Measurements from ENCODE around the gene TMEM106A.
"Not testable (repeated sequence)": the region's sequence is repeated elsewhere in the genome, so short reads cannot be mapped to it uniquely, and the experiment has no call there.

TMEM106A gene

GRCh38 chr17:43211480-43212402, at the start of gene TMEM106A:
Gene TMEM106A, plus strand, starts transcription at chr17:43211875. Its CDS starts 1,167 bp downstream, at chr17:43213042.
- H3K36me3 ChIP-seq (ENCODE audit: insufficient read depth, low read depth, low read length) = peaks cover 4% of the 10 kb centered on the region; the same call in 1 of the 2 replicates
- H3K4me1 ChIP-seq (ENCODE audit: insufficient read depth, low read length) = no peaks in the 10 kb centered on the region
- H3K9me3 ChIP-seq (ENCODE audit: insufficient read depth, low read depth, low read length) = no peaks in the 10 kb centered on the region
- H3K27me3 ChIP-seq (ENCODE audit: insufficient read depth, low read length) = no peaks in the 10 kb centered on the region
- H3K9ac ChIP-seq (ENCODE audit: low read depth, low read length) = peak within 1 kb of the TSS; percentile 84
- peak within 1 kb of the TSS; percentile 22 for H3K27ac ChIP-seq (ENCODE audit: low read length)
- peak within 1 kb of the TSS; percentile 89 for H3K4me3 ChIP-seq (ENCODE audit: low read length)

- not testable (repeated sequence) for H3K9ac ChIP-seq (ENCODE audit: low read depth, low read length); H3K4me1 ChIP-seq (ENCODE audit: insufficient read depth, low read length); H3K36me3 ChIP-seq (ENCODE audit: insufficient read depth, low read depth, low read length); H3K27ac ChIP-seq (ENCODE audit: low read length); H3K27me3 ChIP-seq (ENCODE audit: insufficient read depth, low read length); H3K4me3 ChIP-seq (ENCODE audit: low read length); H3K9me3 ChIP-seq (ENCODE audit: insufficient read depth, low read depth, low read length)
Observed at GRCh38 chr17:43165971-43166370, 45.7 kb upstream of the TMEM106A start.

- Histone ChIP-seq H3K27ac (ENCODE audit: low read length) (no peak overlapping the region), H3K9me3 (ENCODE audit: insufficient read depth, low read depth, low read length) (no peaks in the 10 kb centered on the region), H3K9ac (ENCODE audit: low read depth, low read length) (peak overlapping the region; percentile 87; the same call in 1 of the 2 replicates), H3K4me1 (ENCODE audit: insufficient read depth, low read length) (peaks cover 5% of the 10 kb centered on the region; the same call in 1 of the 2 replicates), H3K36me3 (ENCODE audit: insufficient read depth, low read depth, low read length) (no peaks in the 10 kb centered on the region), H3K27me3 (ENCODE audit: insufficient read depth, low read length) (no peaks in the 10 kb centered on the region), H3K4me3 (ENCODE audit: low read length) (peak overlapping the region; percentile 89)
Observed at GRCh38 chr17:43169561-43170139, 42.0 kb upstream of the TMEM106A start.

GRCh38 chr17:43170140-43170765, 41.4 kb upstream of the TMEM106A start:
- peak overlapping the region; percentile 87; the same call in 1 of the 2 replicates for H3K9ac ChIP-seq (ENCODE audit: low read depth, low read length)
- no peaks in the 10 kb centered on the region for H3K9me3 ChIP-seq (ENCODE audit: insufficient read depth, low read depth, low read length)
- H3K27me3 ChIP-seq (ENCODE audit: insufficient read depth, low read length) = no peaks in the 10 kb centered on the region
- peak overlapping the region; percentile 89 for H3K4me3 ChIP-seq (ENCODE audit: low read length)
- no peaks in the 10 kb centered on the region for H3K36me3 ChIP-seq (ENCODE audit: insufficient read depth, low read depth, low read length)
- peaks cover 5% of the 10 kb centered on the region; the same call in 1 of the 2 replicates for H3K4me1 ChIP-seq (ENCODE audit: insufficient read depth, low read length)
- peak overlapping the region; percentile 88 for H3K27ac ChIP-seq (ENCODE audit: low read length)

- peak within 1 kb of the TSS; percentile 89 for H3K4me3 ChIP-seq (ENCODE audit: low read length)
- H3K9me3 ChIP-seq (ENCODE audit: insufficient read depth, low read depth, low read length) = no peaks in the 10 kb centered on the region
- H3K27me3 ChIP-seq (ENCODE audit: insufficient read depth, low read length) = no peaks in the 10 kb centered on the region
- H3K9ac ChIP-seq (ENCODE audit: low read depth, low read length) = peak within 1 kb of the TSS; percentile 87
- H3K36me3 ChIP-seq (ENCODE audit: insufficient read depth, low read depth, low read length) = peaks cover 5% of the 10 kb centered on the region
- H3K4me1 ChIP-seq (ENCODE audit: insufficient read depth, low read length) = peaks cover 5% of the 10 kb centered on the region; the same call in 1 of the 2 replicates
- peak within 1 kb of the TSS; percentile 88 for H3K27ac ChIP-seq (ENCODE audit: low read length)
Observed at GRCh38 chr17:43170766-43171585, 40.7 kb upstream of the TMEM106A start, which contains the start of gene NBR1. Gene NBR1, plus strand, starts transcription at chr17:43171214. Its CDS starts 4,586 bp downstream, at chr17:43175800.

GRCh38 chr17:43171586-43172487, 39.8 kb upstream of the TMEM106A start:
- H3K4me1 ChIP-seq (ENCODE audit: insufficient read depth, low read length) = peaks cover 5% of the 10 kb centered on the region; the same call in 1 of the 2 replicates
- H3K27me3 ChIP-seq (ENCODE audit: insufficient read depth, low read length) = no peaks in the 10 kb centered on the region
- H3K36me3 ChIP-seq (ENCODE audit: insufficient read depth, low read depth, low read length) = peaks cover 13% of the 10 kb centered on the region
- H3K27ac ChIP-seq (ENCODE audit: low read length) = no peak overlapping the region
- peak overlapping the region; percentile 87 for H3K9ac ChIP-seq (ENCODE audit: low read depth, low read length)
- H3K9me3 ChIP-seq (ENCODE audit: insufficient read depth, low read depth, low read length) = no peaks in the 10 kb centered on the region
- peak overlapping the region; percentile 89 for H3K4me3 ChIP-seq (ENCODE audit: low read length)

- Histone ChIP-seq H3K36me3 (ENCODE audit: insufficient read depth, low read depth, low read length) (peaks cover 42% of the 10 kb centered on the region), H3K4me1 (ENCODE audit: insufficient read depth, low read length) (peaks cover 5% of the 10 kb centered on the region; the same call in 1 of the 2 replicates), H3K27me3 (ENCODE audit: insufficient read depth, low read length) (no peaks in the 10 kb centered on the region), H3K4me3 (ENCODE audit: low read length) (no peak overlapping the region), H3K9ac (ENCODE audit: low read depth, low read length) (no peak overlapping the region), H3K27ac (ENCODE audit: low read length) (no peak overlapping the region), H3K9me3 (ENCODE audit: insufficient read depth, low read depth, low read length) (no peaks in the 10 kb centered on the region)
Observed at GRCh38 chr17:43175213-43176118, 36.2 kb upstream of the TMEM106A start.

GRCh38 chr17:43176119-43176570, 35.5 kb upstream of the TMEM106A start:
- no peak overlapping the region for H3K9ac ChIP-seq (ENCODE audit: low read depth, low read length)
- H3K4me3 ChIP-seq (ENCODE audit: low read length) = no peak overlapping the region
- H3K27ac ChIP-seq (ENCODE audit: low read length) = no peak overlapping the region
- peaks cover 42% of the 10 kb centered on the region for H3K36me3 ChIP-seq (ENCODE audit: insufficient read depth, low read depth, low read length)
- H3K27me3 ChIP-seq (ENCODE audit: insufficient read depth, low read length) = no peaks in the 10 kb centered on the region
- peaks cover 5% of the 10 kb centered on the region; the same call in 1 of the 2 replicates for H3K4me1 ChIP-seq (ENCODE audit: insufficient read depth, low read length)
- H3K9me3 ChIP-seq (ENCODE audit: insufficient read depth, low read depth, low read length) = no peaks in the 10 kb centered on the region

- Histone ChIP-seq H3K9ac (ENCODE audit: low read depth, low read length) (no peak overlapping the region), H3K4me1 (ENCODE audit: insufficient read depth, low read length) (no peaks in the 10 kb centered on the region), H3K27me3 (ENCODE audit: insufficient read depth, low read length) (no peaks in the 10 kb centered on the region), H3K9me3 (ENCODE audit: insufficient read depth, low read depth, low read length) (no peaks in the 10 kb centered on the region), H3K36me3 (ENCODE audit: insufficient read depth, low read depth, low read length) (peaks cover 27% of the 10 kb centered on the region), H3K27ac (ENCODE audit: low read length) (no peak overlapping the region), H3K4me3 (ENCODE audit: low read length) (no peak overlapping the region)
Observed at GRCh38 chr17:43183921-43184320, 27.8 kb upstream of the TMEM106A start.

Data from iPS-20b (cell line).